NT2/D1 (cell line): Measurements from ENCODE around the gene NRN1.
A peak's percentile ranks its signal among the peaks of the same experiment; 100 is the strongest.

Experiments used
- DNase-seq: peaks from one replicate; pipeline ENCODE4 v3.0.0-alpha.2; 2011; ENCODE audit warnings: low read depth, low spot score
- H3K27me3 ChIP-seq: 2 replicates; pipeline ENCODE4 v1.6.0; 2011; ENCODE audit warnings: mild to moderate bottlenecking; ENCODE audit not compliant: insufficient read length, insufficient read depth
- H3K36me3 ChIP-seq: 2 replicates; pipeline ENCODE4 v1.6.1; 2011; ENCODE audit warnings: mild to moderate bottlenecking, low read length, mixed read lengths; ENCODE audit not compliant: insufficient read depth, insufficient read length
- H3K4me1 ChIP-seq: 2 replicates; pipeline ENCODE4 v1.5.1; 2011; ENCODE audit not compliant: insufficient read depth, insufficient read length
- H3K4me3 ChIP-seq: 2 replicates; pipeline ENCODE4 v1.5.1; 2011; ENCODE audit warnings: low read depth; ENCODE audit not compliant: insufficient read length
- H3K9ac ChIP-seq: 2 replicates; pipeline ENCODE4 v1.6.0; 2011; ENCODE audit warnings: low read depth; ENCODE audit not compliant: insufficient read length
- H3K9me3 ChIP-seq: 2 replicates; pipeline ENCODE4 v1.5.1; 2011; ENCODE audit warnings: mild to moderate bottlenecking, low read length; ENCODE audit not compliant: insufficient read depth
- SUZ12 ChIP-seq: IDR thresholded peaks from 2 replicates; pipeline ENCODE4 v1.6.1; 2011; ENCODE audit not compliant: insufficient read length, insufficient read depth; ENCODE audit errors: extremely low read depth
- YY1 ChIP-seq: IDR thresholded peaks from 2 replicates; pipeline ENCODE4 v1.6.1; 2011; ENCODE audit not compliant: insufficient read length, insufficient read depth
- ZNF274 ChIP-seq: IDR thresholded peaks from 2 replicates; pipeline ENCODE4 v1.6.1; 2011; ENCODE audit warnings: mild to moderate bottlenecking, low read depth, low read length

Gene NRN1

GRCh38 chr6:5995949-5996713, 10.6 kb downstream of the NRN1 start:
- H3K4me1 ChIP-seq: peaks cover 7% of the 10 kb centered on the region
- peak overlapping the region; percentile 34 for H3K4me3 ChIP-seq
- no peaks in the 10 kb centered on the region for H3K9me3 ChIP-seq
- H3K27me3 ChIP-seq: peaks cover 92% of the 10 kb centered on the region
- peak overlapping the region; percentile 53 for H3K9ac ChIP-seq
- H3K36me3 ChIP-seq: no peaks in the 10 kb centered on the region
- no peak for DNase-seq
- TF ChIP-seq SUZ12 (no peak), ZNF274 (no peak), YY1 (no peak)

DNA sequence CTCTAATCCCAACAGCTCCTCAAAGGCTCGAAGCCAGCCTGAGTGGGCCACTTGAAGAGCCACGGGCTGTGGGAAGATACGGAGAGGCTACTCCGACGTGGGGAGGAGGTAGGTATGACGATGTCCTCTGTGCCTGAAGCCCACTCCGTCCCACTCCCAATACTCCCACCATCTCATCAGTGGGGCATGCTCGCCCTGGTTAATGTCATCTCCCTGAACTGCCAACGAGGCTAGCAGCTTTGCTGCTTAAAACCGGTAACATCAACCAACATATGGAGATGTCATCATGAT, 11.1 kb downstream of the NRN1 start:
- Histone ChIP-seq H3K36me3 (no peaks in the 10 kb centered on the region), H3K4me3 (no peak overlapping the region), H3K9me3 (no peaks in the 10 kb centered on the region), H3K9ac (peak overlapping the region; percentile 53), H3K4me1 (peaks cover 7% of the 10 kb centered on the region), H3K27me3 (peaks cover 87% of the 10 kb centered on the region)
- DNase-seq: no peak
- no peak for TF ChIP-seq ZNF274
- no peak for TF ChIP-seq SUZ12
- TF ChIP-seq YY1: no peak

DNA sequence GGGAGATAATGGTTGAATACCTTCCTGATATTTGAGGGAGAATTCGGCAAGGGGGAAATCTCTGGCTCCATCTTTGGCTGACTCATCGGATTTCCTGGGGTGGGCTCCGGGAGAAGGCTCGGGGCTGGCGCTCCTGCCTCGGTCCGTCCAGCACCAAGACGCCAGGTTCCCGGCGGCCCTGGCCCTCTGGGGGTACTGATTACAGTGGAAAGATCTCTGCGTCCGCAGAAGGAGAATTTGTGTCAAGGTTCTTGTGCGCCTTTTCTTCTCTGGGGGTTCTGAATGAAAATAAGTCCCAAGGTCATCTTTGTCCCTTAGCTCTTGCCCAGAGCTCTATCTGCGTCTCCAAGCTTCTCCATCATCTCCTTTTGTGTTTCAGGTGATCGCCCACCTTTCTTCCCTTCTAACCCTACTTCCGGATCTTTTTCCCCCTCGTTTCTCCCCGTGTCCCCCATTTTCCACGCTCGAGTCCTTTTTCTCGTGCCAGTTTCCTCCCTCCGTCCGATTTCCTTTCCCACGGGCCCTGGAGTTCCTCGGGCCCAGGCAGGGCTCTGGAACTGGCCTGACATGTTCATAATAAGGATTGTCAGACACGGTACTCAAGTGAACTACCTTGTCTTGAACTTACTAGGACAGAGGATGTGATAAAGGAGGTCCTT, 11.6 kb downstream of the NRN1 start:
- no peak for DNase-seq
- Histone ChIP-seq H3K9me3 (no peaks in the 10 kb centered on the region), H3K4me3 (no peak overlapping the region), H3K27me3 (peaks cover 82% of the 10 kb centered on the region), H3K36me3 (no peaks in the 10 kb centered on the region), H3K9ac (no peak overlapping the region), H3K4me1 (peaks cover 7% of the 10 kb centered on the region)
- TF ChIP-seq ZNF274 (no peak), YY1 (no peak), SUZ12 (no peak)

- H3K4me3 ChIP-seq: no peak overlapping the region
- no peak for DNase-seq
- TF ChIP-seq ZNF274: no peak
- no peak for TF ChIP-seq YY1
- TF ChIP-seq SUZ12: no peak
- H3K9me3 ChIP-seq: no peaks in the 10 kb centered on the region
- H3K9ac ChIP-seq: no peak overlapping the region
- H3K36me3 ChIP-seq: no peaks in the 10 kb centered on the region
- peaks cover 75% of the 10 kb centered on the region for H3K27me3 ChIP-seq
- H3K4me1 ChIP-seq: peaks cover 5% of the 10 kb centered on the region
Observed at GRCh38 chr6:5994234-5994998, 12.3 kb downstream of the NRN1 start.

GRCh38 chr6:5992551-5993225, 14.0 kb downstream of the NRN1 start:
- no peaks in the 10 kb centered on the region for H3K36me3 ChIP-seq
- peaks cover 58% of the 10 kb centered on the region for H3K27me3 ChIP-seq
- no peak for DNase-seq
- peak overlapping the region; percentile 36 for H3K9ac ChIP-seq
- no peak for TF ChIP-seq SUZ12
- no peak for TF ChIP-seq ZNF274
- TF ChIP-seq YY1: no peak
- no peak overlapping the region for H3K4me3 ChIP-seq
- no peaks in the 10 kb centered on the region for H3K9me3 ChIP-seq
- no peaks in the 10 kb centered on the region for H3K4me1 ChIP-seq

GRCh38 chr6:5990786-5991185, 15.9 kb downstream of the NRN1 start:
- Histone ChIP-seq H3K4me1 (no peaks in the 10 kb centered on the region), H3K36me3 (no peaks in the 10 kb centered on the region), H3K9ac (no peak overlapping the region), H3K27me3 (peaks cover 41% of the 10 kb centered on the region), H3K4me3 (no peak overlapping the region), H3K9me3 (no peaks in the 10 kb centered on the region)
- no peak for TF ChIP-seq SUZ12
- TF ChIP-seq ZNF274: no peak
- TF ChIP-seq YY1: no peak
- DNase-seq: no peak
